Measurements from ENCODE around the gene C1orf116.
"Not testable (repeated sequence)": the region's sequence is repeated elsewhere in the genome, so short reads cannot be mapped to it uniquely, and the experiment has no call there.

Gene C1orf116

DNA sequence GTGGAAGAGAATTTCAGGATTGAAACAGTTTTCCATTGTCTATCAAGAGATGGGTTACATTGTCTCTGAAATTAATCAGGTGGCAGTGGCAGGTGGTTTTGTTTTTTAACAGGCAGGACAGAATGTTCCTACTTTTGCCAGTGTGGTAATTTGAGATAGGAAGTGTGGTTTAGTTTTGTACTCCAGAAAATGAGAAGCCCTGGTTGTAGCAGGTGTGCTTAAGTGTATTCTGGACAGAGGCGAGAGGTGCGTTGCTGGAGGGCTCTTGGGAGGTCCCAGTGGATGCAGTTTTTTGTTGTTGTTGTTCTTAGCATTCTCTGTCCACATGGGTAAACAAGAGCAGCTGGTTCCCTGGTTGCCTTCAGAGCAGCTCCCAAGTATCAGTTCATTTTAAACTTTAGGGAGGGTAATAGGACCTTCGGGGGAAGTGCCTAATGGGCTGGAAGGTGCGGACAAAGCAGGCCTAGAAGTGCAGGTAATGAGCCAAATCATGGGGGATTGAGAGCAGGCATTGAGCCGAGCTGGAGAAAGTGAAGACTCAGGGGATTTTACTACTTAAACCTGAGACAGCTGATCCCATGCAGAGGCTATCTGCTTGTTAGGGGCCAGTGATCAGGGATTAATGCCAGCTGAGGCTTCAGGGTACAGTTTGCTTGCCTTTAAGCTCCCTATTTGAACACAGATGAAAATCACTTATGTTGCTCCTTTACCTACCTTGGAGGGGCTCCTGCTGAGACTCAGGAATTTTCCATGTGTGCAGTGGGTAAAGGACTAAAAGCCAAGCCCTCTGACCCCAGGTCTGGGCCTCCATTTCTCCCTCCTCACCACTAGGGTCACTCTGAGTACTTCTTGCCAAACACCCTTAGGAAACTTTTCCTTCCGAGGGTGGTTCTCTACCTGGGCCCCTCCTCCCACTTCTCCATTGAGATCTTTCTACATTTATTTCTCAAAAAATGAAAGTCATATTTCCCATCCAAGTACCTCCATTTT lies 26.6 kb upstream of the C1orf116 start:
- DNase-seq (ENCODE audit: low spot score): no peak

DNA sequence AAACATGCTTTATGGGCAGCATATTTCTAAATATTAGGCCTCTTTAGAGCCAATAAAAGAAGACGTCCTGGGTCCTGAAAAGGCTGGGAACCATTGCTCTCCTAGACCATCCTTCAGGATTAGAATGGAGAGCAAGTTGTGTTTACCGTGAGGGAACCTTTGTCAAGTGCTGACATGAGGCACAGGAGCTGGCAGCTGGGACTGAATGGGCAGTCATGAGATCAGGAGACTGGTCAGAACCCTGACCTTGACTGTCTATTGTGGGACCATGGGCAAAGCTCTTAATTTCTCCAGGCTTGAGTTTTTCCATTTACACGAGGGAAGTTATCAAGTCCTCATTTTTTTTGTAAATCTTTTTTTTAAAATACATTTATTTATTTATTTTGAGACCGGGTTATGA lies 25.7 kb upstream of the C1orf116 start:
- no peak for DNase-seq (ENCODE audit: low spot score)

DNA sequence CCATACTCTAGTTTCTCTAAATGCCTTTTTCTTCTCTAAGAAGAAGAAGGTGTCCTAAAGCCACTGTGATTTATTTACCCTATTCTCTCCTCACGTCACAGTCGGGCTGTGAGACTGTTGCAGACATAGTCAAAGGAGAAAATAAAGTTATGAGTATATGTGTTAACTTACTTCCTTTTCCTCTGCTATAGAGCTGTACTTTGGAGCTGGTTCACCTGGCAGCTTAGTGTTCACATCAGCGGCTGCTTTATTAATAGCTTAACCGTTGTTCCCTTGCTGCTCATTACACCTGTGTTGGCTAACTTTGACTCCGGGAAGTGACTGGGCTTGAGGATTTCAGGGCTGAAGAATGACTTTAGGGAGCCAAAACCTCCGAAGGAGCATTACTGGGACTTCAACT lies 24.1 kb upstream of the C1orf116 start:
- no peak for DNase-seq (ENCODE audit: low spot score)

DNA sequence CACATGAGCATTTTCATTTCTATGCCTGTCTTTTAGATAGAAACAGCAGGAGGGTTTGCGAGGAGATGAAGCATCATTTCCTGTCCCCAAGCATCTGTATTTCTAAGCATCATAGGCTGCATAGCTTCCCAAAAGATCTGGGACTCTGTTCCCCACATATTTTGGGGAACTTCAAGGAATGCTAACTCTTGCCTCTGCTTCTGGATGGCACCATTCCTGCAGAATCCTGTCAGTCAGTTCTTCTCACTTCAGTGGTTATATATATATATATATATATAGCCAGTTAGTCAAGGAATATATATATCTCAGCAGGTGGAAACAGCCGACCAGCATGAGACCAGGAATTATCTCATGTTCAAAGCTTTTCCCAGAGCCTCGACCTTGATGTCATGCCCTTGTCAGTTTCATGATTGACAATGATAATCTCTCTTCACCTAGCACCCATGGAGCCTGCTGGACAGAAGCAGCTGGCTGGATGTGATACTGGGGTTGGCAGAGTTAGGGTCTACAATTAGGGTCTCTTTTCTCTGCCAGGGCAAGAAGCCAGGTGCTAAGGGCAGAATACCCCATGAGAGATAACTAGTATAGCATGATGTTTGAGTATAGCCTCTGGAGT lies 22.9 kb upstream of the C1orf116 start:
- no peak for DNase-seq (ENCODE audit: low spot score)

DNA sequence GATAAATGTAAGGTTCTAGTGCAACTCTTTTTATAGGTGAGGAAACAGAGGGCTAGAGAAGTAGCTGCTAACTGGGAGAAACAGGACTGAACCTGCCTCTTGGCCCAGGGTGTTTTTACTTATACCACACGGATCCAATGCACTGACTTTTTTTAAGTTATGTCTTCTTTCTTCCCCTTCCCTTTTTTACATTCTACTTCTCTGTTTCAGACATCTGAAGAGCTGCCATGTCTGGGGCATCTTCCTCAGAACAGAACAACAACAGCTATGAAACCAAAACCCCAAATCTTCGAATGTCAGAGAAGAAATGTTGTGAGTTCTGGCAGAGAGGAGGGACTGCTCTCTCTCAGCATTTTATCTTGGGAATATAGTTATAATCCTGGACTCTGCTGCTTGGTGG lies 21.9 kb upstream of the C1orf116 start:
- DNase-seq (ENCODE audit: low spot score): no peak

DNA sequence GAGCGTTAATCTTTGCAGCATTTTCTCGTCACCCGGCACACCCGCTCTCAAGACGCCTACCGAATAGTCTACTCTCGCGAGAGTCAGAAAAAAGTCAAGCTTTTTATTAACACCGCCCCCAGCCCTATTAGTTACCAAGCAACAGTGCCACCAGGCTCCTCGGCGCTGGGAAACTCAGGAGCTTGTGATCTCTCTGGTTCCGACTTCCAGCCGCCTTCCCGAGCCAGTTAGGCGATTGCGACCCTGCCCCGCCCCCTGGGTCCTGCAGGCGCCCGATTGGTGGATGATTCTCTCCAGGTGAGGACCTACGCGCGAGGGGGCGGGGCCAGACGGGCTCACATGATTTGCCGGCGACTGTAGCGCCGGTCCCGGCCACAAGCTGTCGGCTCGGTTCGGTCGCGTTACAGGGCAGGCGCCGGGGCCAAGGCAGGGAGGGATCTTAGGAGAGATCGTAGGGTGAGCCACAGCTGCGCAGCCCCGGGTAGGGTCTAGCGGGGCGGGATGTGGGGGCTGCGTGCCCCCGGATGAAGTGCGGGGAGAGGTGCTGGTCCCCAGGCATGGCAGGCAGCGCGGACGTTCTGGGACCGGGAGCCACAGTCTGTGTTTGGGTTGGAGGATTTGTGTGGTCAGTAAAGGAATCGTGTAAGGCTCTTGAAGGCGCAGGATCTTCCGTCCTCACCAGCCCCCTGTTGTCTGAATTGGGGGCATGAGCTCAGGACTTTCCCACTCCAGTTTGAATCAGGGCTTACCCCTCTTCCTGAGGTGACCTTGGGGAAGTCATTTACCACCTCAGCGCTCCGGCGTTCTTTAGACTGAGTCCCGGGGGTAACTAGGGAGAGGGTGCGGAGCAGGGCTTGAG lies 20.6 kb upstream of the C1orf116 start, which contains the start of gene PFKFB2:
PFKFB2 (plus strand) TSS at position 365 of the 859 bp plus-strand sequence. CDS start 1,443 bp downstream, outside the sequence.
- peak; percentile 91 for DNase-seq (ENCODE audit: low spot score)

DNA sequence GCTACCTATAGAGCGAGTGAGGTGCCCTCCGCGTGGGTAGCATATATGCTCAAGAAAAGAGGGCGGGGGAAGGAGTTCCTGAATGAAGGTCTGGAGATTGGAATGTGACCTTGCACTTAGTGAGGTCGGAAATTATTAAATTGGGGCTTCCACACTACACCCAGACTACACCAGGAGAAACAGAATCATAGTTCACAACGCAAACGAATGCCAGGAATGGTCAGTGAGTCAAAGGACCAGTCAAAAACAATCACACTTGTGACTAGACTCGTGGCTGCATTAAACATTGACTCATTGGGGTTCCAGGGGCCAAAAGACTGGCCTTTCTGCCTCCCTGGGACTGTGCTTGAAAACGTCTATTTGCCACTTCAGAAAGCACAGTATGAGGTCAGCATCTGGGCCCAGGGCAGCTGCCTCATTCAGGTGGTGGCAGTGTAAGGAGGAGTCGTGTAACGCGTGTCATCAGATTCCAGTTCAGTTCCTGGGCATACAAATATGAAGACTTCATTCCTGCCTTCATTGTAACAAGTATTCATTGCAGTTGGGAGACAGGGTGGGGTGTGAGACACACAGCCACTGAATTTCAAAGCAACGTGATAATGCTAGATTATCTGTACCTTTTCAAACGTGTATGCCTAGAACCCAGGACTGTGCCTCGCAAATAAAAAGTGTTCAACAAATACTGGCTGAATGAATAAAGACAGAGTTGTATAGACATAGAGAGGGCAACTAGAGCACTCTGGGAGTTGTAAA lies 18.8 kb upstream of the C1orf116 start, which contains the start of gene YOD1:
YOD1 (minus strand) TSS at position 18 of the 753 bp plus-strand sequence. CDS start 178 bp downstream, outside the sequence.
- no peak for DNase-seq (ENCODE audit: low spot score)

DNA sequence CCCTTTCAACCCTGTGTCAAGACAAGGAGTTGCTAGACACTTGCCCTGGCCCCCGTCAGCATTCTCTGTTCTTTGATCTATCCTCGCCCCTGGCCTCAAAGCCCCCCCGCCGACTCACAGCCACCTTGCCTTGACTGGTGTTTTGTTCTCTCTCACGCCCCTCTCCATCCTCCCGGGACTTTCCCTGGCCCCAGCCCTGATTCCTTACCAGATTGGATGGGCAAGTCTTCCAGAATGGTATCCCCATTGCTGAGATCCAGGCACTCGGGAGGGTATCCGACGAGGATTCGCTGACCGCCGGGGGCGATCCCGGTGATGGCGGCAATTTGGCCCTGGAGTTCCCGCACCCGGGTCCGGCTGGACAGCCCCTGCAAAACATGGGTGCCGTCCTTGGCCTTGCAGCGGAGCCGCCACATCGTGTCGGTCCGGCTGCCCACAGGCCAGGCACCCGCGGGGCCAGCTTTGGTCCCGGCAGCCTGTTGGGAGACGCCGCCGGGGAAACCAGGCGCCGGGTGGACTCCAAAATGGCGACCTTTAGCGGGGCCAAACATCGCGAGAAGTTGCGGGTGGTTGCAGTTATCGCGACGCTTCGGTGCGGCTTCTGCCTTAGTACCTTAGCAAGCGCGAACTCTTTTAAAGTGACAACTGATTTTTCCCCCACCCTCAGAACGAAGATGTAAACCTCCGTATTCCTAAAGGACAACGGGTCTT lies 18.1 kb upstream of the C1orf116 start:
- DNase-seq (ENCODE audit: low spot score): peak; percentile 75

DNA sequence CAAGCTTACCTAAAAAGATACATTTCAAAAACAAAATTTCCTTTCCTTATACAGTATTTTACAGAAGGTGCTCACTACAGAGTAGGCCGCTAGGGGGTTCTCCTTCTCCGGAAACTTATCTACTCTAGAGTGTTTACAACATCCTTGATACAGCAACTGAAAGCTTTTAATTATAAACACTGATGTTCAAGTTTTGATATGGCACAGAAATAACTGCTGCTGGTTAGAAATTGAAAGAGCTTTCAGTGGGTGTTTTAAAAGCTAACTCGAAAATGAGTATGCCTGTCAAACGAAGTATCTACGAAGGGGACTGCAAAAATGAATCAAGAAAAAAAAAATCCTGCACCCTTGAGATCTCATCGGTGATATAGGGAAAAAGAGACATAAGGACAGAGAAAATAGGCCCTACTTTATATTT lies 17.4 kb upstream of the C1orf116 start:
- peak; percentile 44 for DNase-seq (ENCODE audit: low spot score)

DNA sequence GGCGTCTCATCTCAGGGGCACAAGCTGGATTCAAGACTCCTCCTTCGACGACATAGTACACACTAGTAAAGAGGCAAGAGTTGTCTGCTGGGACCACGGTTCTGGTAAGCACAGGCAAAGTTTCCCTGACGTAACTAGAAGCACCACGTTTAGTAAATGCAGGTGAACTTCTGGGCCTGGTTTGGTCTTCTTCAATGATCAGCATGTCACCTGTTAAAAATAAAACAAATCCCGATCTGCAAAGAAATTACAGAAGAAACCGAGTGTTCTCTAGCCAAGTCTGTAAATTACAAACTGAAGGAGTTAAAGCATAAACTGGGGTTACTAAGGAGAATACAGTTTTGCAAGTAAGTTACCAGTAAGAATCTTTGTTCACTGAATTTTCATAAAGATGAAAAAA lies 17.0 kb upstream of the C1orf116 start:
- DNase-seq (ENCODE audit: low spot score): no peak

DNA sequence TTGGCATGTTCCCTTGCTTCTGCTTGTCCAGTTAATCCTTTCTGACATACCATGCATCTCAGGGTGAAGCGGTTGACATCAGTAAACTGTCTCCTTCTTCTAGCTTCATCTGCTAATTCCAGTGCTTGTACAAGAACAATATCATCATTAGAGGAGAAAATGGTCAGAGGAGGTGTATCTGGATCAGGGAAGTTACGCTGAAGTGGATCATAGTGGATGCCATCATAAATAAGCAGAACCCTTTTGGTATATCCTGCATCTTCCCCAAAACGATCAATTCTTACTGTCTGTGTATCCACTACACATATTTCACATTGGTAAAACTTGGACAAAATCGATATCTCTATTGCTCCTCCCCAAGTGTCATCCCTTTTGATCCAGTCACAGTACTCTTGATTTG lies 16.5 kb upstream of the C1orf116 start:
- no peak for DNase-seq (ENCODE audit: low spot score)

DNA sequence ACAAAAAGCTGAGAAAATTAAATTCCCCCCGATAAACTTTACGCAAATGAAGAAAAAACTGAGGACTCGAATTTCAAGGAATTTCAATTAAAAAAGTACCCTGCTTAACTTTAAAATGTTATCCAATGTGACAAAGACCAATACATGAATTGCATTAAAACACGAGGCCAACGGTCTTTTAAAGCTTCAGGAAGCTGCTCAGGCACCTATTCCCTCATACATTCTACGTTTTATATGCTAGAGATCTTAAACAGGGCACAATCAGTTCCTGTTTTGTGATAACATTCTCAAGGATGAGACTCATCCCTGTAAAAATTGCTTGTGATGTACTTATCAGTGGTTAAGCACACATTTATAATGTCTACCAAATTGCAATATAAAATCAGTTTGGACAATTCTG lies 15.5 kb upstream of the C1orf116 start:
- DNase-seq (ENCODE audit: low spot score): no peak

DNA sequence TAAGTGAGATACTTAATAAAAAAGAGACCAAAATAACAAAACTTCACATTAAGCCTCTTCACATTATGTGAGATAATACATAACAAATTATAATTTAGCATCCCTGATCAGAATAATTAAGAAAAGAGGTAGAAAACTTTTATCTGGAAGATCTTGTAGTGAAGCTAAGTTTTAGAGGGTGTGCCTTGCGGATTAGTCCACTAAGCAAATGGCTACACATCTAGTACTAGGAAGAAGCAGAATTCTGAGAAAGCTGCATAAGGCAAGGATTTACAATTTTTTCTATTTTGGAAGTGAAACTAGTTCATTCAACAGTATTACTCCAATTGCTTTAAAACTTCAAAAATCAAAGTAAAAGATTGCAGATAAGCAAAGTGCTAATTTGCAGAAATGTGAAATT lies 14.9 kb upstream of the C1orf116 start:
- DNase-seq (ENCODE audit: low spot score): no peak

DNA sequence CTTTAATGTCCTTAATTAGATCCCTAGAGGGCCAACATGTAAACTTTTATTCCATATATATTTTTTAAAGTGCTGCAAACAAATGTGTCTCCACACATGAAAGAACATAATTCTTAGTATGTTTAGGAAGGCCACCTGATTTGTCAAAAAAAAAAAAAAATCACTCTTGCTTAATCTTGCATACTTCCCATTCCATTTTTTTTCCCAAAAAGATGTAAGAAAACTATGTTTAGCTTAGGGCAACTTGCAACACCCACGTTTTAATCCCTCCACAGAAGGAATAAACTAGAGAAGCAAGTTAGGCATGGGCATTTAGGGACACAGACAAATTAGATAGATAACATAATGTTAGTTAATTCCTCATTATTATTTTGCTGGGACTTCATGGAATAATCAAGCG lies 12.9 kb upstream of the C1orf116 start:
- DNase-seq (ENCODE audit: low spot score): no peak

DNA sequence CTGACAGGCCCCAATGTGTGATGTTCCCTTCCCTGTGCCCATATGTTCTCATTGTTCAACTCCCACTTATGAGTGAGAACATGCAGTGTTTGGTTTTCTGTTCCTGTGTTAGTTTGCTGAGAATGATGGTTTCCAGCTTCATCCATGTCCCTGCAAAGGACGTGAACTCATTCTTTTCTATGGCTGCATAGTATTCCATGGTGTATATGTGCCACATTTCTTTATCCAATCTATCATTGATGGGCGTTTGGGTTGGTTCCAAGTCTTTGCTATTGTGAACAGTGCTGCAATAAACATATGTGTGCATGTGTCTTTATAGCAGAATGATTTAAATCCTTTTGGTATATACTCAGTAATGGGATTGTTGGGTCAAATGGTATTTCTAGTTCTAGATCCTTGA lies 8.8 kb upstream of the C1orf116 start:
- not testable (repeated sequence) for DNase-seq (ENCODE audit: low spot score)

DNA sequence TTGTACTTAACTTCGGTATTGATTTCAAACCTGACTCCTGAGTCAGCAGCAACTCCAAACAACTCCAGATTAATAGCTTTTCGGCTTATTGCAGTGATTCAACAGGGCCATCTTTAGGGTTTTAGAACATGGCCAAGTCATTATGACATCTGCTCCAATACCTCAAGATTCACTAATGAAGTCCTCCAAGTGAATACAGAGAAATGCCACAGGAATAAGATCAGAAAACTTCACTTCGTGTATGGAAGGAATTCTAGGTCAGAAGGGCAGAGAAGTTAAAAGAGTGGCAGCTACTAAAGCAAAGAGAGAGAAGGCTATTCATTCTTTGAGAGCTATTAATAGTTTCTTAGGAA lies 7.6 kb upstream of the C1orf116 start:
- no peak for DNase-seq (ENCODE audit: low spot score)

DNA sequence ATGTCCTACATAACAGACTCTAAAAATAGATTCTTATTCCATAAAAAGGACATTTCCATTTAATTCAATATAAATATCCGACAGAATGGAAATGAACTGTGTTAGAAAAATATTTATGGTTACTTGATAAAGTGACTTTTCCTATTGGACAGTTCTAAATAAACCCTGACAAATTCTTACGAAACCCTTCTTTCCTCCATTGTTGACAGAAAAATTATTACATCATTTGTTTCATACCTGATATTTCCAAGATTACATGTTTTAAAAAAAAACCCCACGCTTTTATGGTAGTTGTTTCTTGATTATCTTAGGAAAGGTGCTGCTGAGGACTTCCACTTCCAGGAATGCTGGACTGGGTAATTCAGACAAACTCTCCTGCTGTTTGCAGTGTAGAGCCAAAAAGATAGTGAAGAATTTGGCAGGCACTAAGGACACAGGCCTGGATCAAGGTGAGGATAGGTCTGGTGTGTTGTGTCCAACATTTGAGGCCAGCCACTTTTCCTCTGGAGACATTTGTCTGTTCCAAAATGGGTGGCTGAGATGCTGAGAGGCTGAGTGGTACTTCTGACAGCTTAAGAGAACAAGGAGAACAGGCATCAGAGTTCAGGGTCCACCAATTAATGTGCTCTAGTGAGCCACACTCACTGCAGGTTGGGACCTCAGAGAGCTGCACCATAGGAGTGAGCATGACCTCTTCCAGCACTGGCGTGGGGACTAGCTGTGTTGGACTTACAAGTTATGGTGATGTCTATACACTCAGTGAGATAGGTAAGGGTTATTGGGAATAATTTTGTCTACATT lies 7.0 kb upstream of the C1orf116 start:
- DNase-seq (ENCODE audit: low spot score): no peak

DNA sequence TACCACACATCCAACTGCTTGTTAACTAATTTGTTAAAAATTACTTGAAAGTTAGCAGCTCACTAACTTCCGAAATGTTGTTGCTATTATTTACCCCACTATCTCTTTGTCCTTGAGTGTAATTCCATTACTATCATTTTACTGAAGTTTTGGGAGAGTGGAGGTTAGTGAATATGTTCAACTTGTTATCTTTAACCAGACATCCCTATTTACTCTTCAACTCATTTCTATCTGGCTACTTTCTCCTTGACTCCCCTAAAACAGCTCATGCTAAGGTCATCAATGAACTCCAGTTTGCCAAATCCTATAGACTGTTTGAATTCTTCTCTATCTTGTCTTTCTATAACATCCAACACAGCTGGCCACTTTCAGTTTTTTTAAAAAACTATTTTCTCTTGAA lies 4.3 kb upstream of the C1orf116 start:
- DNase-seq (ENCODE audit: low spot score): no peak

DNA sequence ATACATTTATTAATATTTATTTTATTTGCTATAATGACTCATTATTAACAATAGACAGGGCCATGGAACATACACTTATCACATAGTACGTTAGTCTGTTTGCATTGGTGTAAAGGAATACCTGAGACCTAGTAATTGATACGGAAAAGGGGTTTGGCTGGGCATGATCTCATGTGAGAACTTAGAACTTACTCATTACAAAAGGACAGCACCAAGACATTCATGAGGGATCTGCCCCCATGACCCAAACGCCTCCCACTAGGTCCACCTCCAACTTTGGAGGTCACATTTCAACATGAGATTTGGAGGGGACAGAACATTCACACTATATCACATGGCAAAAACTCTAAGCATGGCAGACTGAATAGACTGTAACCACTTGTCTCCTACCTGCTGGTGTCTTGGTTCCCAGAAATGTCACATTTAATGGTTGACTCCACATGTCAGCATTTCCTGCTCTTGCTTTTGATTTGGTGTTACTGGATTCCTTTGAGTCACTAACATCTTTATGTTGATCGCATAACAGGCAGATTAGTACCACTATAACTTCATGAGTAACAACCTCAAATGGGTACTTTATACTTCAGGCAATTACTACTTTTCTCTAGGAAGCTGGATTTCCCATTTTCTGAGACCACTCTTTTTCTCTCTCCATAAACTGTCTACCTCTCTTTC lies 3.5 kb upstream of the C1orf116 start:
- DNase-seq (ENCODE audit: low spot score): no peak

All from HuH-7 (cell line).